ENCODE results near the gene PPIL1. TPM values are rescaled to one million over a fixed set of nuclear protein-coding genes. Genes with fewer than 3 reads are reported as not detected.

Gene PPIL1
- total RNA-seq = 10 to 100 TPM in 1 of 4 donors, 1 to 10 TPM in 3; 4.1 to 16.6 (median 7.7) TPM

- peak; percentile 92 to 94 for DNase-seq (ENCODE audit: low spot score in 2 of 2)
- TF ChIP-seq POLR2AphosphoS5 (IDR thresholded peaks at IDR 0.05) (peak in 2 of 3 donors; percentile 63 to 72), EP300 (IDR thresholded peaks at IDR 0.05) (no peak), POLR2A (IDR thresholded peaks at IDR 0.05) (no peak), CTCF (IDR thresholded peaks at IDR 0.05) (no peak)
- WGBS = under 1% methylated on average over 53 of the region's 54 CpGs
Measured at GRCh38 chr6:36874443-36875249, at the start of gene PPIL1. Gene PPIL1 (minus strand): TSS chr6:36874803. CDS start chr6:36874772, 31 bp downstream.

GRCh38 chr6:36924131-36924530 lies 49.5 kb upstream of the PPIL1 start:
- TF ChIP-seq POLR2A (IDR thresholded peaks at IDR 0.05) (no peak), CTCF (IDR thresholded peaks at IDR 0.05) (no peak), POLR2AphosphoS5 (IDR thresholded peaks at IDR 0.05) (no peak), EP300 (IDR thresholded peaks at IDR 0.05) (no peak)
- no peak for DNase-seq (ENCODE audit: low spot score in 2 of 2)
- Histone ChIP-seq H3K27me3 (no peaks in the 10 kb centered on the region), H3K4me1 (peaks cover 22% of the 10 kb centered on the region), H3K27ac (no peak overlapping the region), H3K36me3 (peaks cover 52% of the 10 kb centered on the region), H3K9me3 (no peaks in the 10 kb centered on the region), H3K4me3 (no peak overlapping the region)
- 79% methylated on average over 4 of the region's 4 CpGs for WGBS

More at GRCh38 chr6:36874443-36875249, at the start of gene PPIL1:
- H3K27me3 ChIP-seq = peaks cover 4% of the 10 kb centered on the region
- peaks cover 18% of the 10 kb centered on the region for H3K4me1 ChIP-seq
- peak within 1 kb of the TSS; percentile 90 for H3K27ac ChIP-seq
- peak within 1 kb of the TSS; percentile 98 for H3K4me3 ChIP-seq
- H3K36me3 ChIP-seq = no peaks in the 10 kb centered on the region
- no peaks in the 10 kb centered on the region for H3K9me3 ChIP-seq

GRCh38 chr6:36920546-36920945 lies 45.9 kb upstream of the PPIL1 start:
- Histone ChIP-seq H3K36me3 (peaks cover 68% of the 10 kb centered on the region), H3K4me3 (no peak overlapping the region), H3K27ac (no peak overlapping the region), H3K4me1 (peaks cover 18% of the 10 kb centered on the region), H3K27me3 (no peaks in the 10 kb centered on the region), H3K9me3 (no peaks in the 10 kb centered on the region)
- no peak for TF ChIP-seq EP300 (IDR thresholded peaks at IDR 0.05)
- no peak for TF ChIP-seq POLR2AphosphoS5 (IDR thresholded peaks at IDR 0.05)
- TF ChIP-seq POLR2A (IDR thresholded peaks at IDR 0.05) = no peak
- TF ChIP-seq CTCF (IDR thresholded peaks at IDR 0.05) = no peak
- WGBS = 79% methylated on average over 5 of the region's 5 CpGs
- no peak for DNase-seq (ENCODE audit: low spot score in 2 of 2)

- DNase-seq (ENCODE audit: low spot score in 2 of 2) = no peak
- WGBS = 89% methylated on average over 4 of the region's 4 CpGs
- H3K27me3 ChIP-seq = no peaks in the 10 kb centered on the region
- no peaks in the 10 kb centered on the region for H3K9me3 ChIP-seq
- peaks cover 71% of the 10 kb centered on the region for H3K36me3 ChIP-seq
- no peak overlapping the region for H3K4me3 ChIP-seq
- no peak overlapping the region for H3K27ac ChIP-seq
- TF ChIP-seq EP300 (IDR thresholded peaks at IDR 0.05) (no peak), POLR2A (IDR thresholded peaks at IDR 0.05) (no peak), POLR2AphosphoS5 (IDR thresholded peaks at IDR 0.05) (no peak), CTCF (IDR thresholded peaks at IDR 0.05) (no peak)
- H3K4me1 ChIP-seq = peaks cover 18% of the 10 kb centered on the region
Measured at GRCh38 chr6:36920049-36920448, 45.4 kb upstream of the PPIL1 start.

- DNase-seq (ENCODE audit: low spot score in 2 of 2) = peak in 1 of 2 donors; percentile 80
- Histone ChIP-seq H3K4me3 (no peak overlapping the region), H3K27me3 (no peaks in the 10 kb centered on the region), H3K4me1 (peaks cover 35% of the 10 kb centered on the region), H3K27ac (peak overlapping the region; percentile 67), H3K36me3 (peaks cover 54% of the 10 kb centered on the region), H3K9me3 (no peaks in the 10 kb centered on the region)
- WGBS = 75% methylated on average over 10 of the region's 10 CpGs
- TF ChIP-seq POLR2A (IDR thresholded peaks at IDR 0.05) (no peak), POLR2AphosphoS5 (IDR thresholded peaks at IDR 0.05) (no peak), CTCF (IDR thresholded peaks at IDR 0.05) (no peak), EP300 (IDR thresholded peaks at IDR 0.05) (no peak)
Measured at GRCh38 chr6:36917541-36918193, 43.1 kb upstream of the PPIL1 start.
